ENCODE measurements around the gene C21orf91. TPM values are rescaled to one million over a fixed set of nuclear protein-coding genes. Genes with fewer than 3 reads are reported as not detected.

C21orf91 gene
- total and polyA plus RNA-seq, 2 donors (not counting 1 experiment from before 2014, with no cell fraction given): 6.7 to 32.3 TPM

DNA sequence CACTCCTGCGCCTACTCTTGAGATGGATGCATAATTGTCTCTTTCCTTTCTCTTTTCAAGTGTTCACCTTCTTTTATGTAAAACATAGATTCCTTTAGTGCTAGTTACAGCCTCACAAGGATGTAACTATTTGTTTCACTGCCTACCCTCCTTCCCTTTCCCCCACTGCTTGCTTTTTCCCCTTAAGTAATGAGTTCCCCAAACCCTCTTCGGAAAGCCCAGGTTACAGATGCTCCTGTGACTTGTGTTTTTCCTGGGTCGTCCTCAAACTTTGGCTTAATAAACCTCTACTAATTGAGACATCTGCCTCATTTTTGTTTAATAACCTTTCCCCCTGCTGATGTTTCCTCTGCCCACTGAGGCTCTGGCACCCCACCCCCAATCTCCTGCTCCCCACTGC lies 39.2 kb downstream of the C21orf91 start:
- no peak overlapping the region for H3K4me3 ChIP-seq (ENCODE audit: control extremely low read depth in 1 of 5, extremely low read depth in 1 of 5, insufficient read depth in 1 of 5, low read depth in 2 of 5, low read length in 4 of 5)
- TF ChIP-seq, protein P1, sequence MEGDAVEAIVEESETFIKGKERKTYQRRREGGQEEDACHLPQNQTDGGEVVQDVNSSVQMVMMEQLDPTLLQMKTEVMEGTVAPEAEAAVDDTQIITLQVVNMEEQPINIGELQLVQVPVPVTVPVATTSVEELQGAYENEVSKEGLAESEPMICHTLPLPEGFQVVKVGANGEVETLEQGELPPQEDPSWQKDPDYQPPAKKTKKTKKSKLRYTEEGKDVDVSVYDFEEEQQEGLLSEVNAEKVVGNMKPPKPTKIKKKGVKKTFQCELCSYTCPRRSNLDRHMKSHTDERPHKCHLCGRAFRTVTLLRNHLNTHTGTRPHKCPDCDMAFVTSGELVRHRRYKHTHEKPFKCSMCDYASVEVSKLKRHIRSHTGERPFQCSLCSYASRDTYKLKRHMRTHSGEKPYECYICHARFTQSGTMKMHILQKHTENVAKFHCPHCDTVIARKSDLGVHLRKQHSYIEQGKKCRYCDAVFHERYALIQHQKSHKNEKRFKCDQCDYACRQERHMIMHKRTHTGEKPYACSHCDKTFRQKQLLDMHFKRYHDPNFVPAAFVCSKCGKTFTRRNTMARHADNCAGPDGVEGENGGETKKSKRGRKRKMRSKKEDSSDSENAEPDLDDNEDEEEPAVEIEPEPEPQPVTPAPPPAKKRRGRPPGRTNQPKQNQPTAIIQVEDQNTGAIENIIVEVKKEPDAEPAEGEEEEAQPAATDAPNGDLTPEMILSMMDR (IDR thresholded peaks at IDR 0.05): no peak
- no peak for TF ChIP-seq EZH2 (IDR thresholded peaks at IDR 0.05; ENCODE audit: borderline replicate concordance, insufficient read depth, low read depth, low read length, poor library complexity, severe bottlenecking)
- H3K4me3 Mint-ChIP-seq: peak overlapping the region; percentile 58
- H2AFZ ChIP-seq (ENCODE audit: insufficient read depth, low read depth, low read length, poor library complexity, severe bottlenecking): no peak overlapping the region
- H3K9ac ChIP-seq (ENCODE audit: low read length): no peak overlapping the region
- DNase-seq (no peak), ATAC-seq (ENCODE audit: low read depth) (no peak)
- 83% methylated on average over 3 of the region's 3 CpGs for WGBS (ENCODE audit: insufficient coverage)
- peaks cover 0 to 9% (median 0%) of the 10 kb centered on the region in 3 donors for H3K9me3 ChIP-seq (ENCODE audit: control extremely low read depth in 1 of 3, control insufficient read depth in 2 of 3, insufficient read depth in 1 of 3, low read length in 2 of 3)
- H3K27me3 Mint-ChIP-seq: no peaks in the 10 kb centered on the region
- H3K36me3 ChIP-seq (replicated peaks in 1 of 2; ENCODE audit: control extremely low read depth in 1 of 2, control insufficient read depth in 1 of 2, extremely low read depth in 1 of 2, insufficient read depth in 2 of 2, low read length in 1 of 2): no peaks in the 10 kb centered on the region
- no peaks in the 10 kb centered on the region for H3K9me3 Mint-ChIP-seq (ENCODE audit: insufficient read depth)
- H3K27me3 ChIP-seq (replicated peaks in 1 of 4; ENCODE audit: control extremely low read depth in 1 of 4, control insufficient read depth in 3 of 4, insufficient read depth in 4 of 4, low read length in 3 of 4): peaks cover 0 to 5% (median 0%) of the 10 kb centered on the region in 4 experiments
- H4K20me1 ChIP-seq (ENCODE audit: control insufficient read depth, insufficient read depth, low read length, poor library complexity, severe bottlenecking): no peaks in the 10 kb centered on the region
- ChIA-PET POLR2A (no interaction called here), CTCF (no interaction called here)
- H3K4me2 ChIP-seq (replicated peaks; ENCODE audit: low read depth, low read length, poor library complexity, severe bottlenecking): peak overlapping the region; percentile 39
- H3K4me1 Mint-ChIP-seq: peaks cover 71% of the 10 kb centered on the region
- peak overlapping the region; percentile 66 for H3K27ac Mint-ChIP-seq
- intact Hi-C loops (cut with micrococcal nuclease): loop anchor here (5.0 kb wide), 1 partner anchor 268 kb away; the partner anchor contains the start of gene CXADR
- no peaks in the 10 kb centered on the region for H3K79me2 ChIP-seq (ENCODE audit: control insufficient read depth, insufficient read depth, low read length)
- no peak overlapping the region for H3K27ac ChIP-seq (ENCODE audit: low read length in 2 of 2)
- H3K4me1 ChIP-seq (ENCODE audit: control insufficient read depth in 2 of 2, insufficient read depth in 2 of 2, low read length in 2 of 2): peaks cover 58 to 63% of the 10 kb centered on the region in 2 donors

DNA sequence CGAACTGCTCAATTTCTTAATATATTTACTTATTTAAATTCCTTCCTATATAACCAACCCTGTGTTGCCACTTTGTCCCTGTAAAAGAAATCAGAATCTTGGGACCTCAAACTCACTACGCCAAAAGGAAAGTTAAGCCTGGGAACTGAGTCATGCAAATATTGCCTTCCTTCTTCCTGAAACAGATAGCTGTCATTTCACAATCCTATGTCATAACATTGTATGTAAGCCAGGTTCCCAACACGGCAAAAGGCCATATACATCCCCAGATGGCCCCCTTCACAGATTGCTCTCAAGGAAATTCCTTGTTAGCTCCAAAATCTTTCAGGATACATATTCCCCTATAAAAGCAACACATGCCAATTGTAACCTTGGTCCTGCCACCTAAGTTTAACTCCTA lies 39.7 kb downstream of the C21orf91 start:
- Histone ChIP-seq H3K27me3 (replicated peaks in 1 of 4; ENCODE audit: control extremely low read depth in 1 of 4, control insufficient read depth in 3 of 4, insufficient read depth in 4 of 4, low read length in 3 of 4) (peaks cover 0 to 5% (median 0%) of the 10 kb centered on the region in 4 experiments), H3K4me3 (ENCODE audit: control extremely low read depth in 1 of 5, extremely low read depth in 1 of 5, insufficient read depth in 1 of 5, low read depth in 2 of 5, low read length in 4 of 5) (no peak overlapping the region), H3K36me3 (replicated peaks in 1 of 2; ENCODE audit: control extremely low read depth in 1 of 2, control insufficient read depth in 1 of 2, extremely low read depth in 1 of 2, insufficient read depth in 2 of 2, low read length in 1 of 2) (no peaks in the 10 kb centered on the region), H2AFZ (ENCODE audit: insufficient read depth, low read depth, low read length, poor library complexity, severe bottlenecking) (no peak overlapping the region), H4K20me1 (ENCODE audit: control insufficient read depth, insufficient read depth, low read length, poor library complexity, severe bottlenecking) (no peaks in the 10 kb centered on the region), H3K9ac (ENCODE audit: low read length) (no peak overlapping the region), H3K79me2 (ENCODE audit: control insufficient read depth, insufficient read depth, low read length) (no peaks in the 10 kb centered on the region), H3K27ac (ENCODE audit: low read length in 2 of 2) (no peak overlapping the region), H3K4me2 (replicated peaks; ENCODE audit: low read depth, low read length, poor library complexity, severe bottlenecking) (no peak overlapping the region), H3K4me1 (ENCODE audit: control insufficient read depth in 2 of 2, insufficient read depth in 2 of 2, low read length in 2 of 2) (peaks cover 54 to 60% of the 10 kb centered on the region in 2 donors), H3K9me3 (ENCODE audit: control extremely low read depth in 1 of 3, control insufficient read depth in 2 of 3, insufficient read depth in 1 of 3, low read length in 2 of 3) (peaks cover 0 to 12% (median 0%) of the 10 kb centered on the region in 3 donors)
- H3K27ac Mint-ChIP-seq: no peak overlapping the region
- ChIA-PET CTCF (no interaction called here), POLR2A (no interaction called here)
- ATAC-seq (ENCODE audit: low read depth) (no peak), DNase-seq (no peak)
- intact Hi-C loops (cut with micrococcal nuclease): no loop called here
- no peak overlapping the region for H3K4me3 Mint-ChIP-seq
- H3K27me3 Mint-ChIP-seq: no peaks in the 10 kb centered on the region
- no peak for TF ChIP-seq EZH2 (IDR thresholded peaks at IDR 0.05; ENCODE audit: borderline replicate concordance, insufficient read depth, low read depth, low read length, poor library complexity, severe bottlenecking)
- TF ChIP-seq, protein P1 (IDR thresholded peaks at IDR 0.05): no peak
- H3K4me1 Mint-ChIP-seq: peaks cover 66% of the 10 kb centered on the region
- H3K9me3 Mint-ChIP-seq (ENCODE audit: insufficient read depth): no peaks in the 10 kb centered on the region
- WGBS (ENCODE audit: insufficient coverage): 88% methylated on average over 2 of the region's 3 CpGs

Measured in B cell (primary cell).